Activated naive CD8-positive, alpha-beta T cell treated with anti-CD3 and anti-CD28 coated beads, Interleukin-2, amount 50 U/mL, for 24 hours (primary cell): ENCODE data around the gene DNASE1L2.

Experiments
- ATAC-seq: fragments of 150-1000 bp; cut with Tn5 transposase; one replicate; pipeline ENCODE4 v1.10.0; 2021
- DNase-seq: peaks from one replicate; pipeline ENCODE4 v3.0.0; 2021
- H3K27ac Mint-ChIP-seq: one replicate; pipeline ENCODE4 v1.8.0; 2021; ENCODE audit warnings: mild to moderate bottlenecking, mixed read lengths
- H3K27me3 Mint-ChIP-seq: one replicate; pipeline ENCODE4 v1.8.0; 2021; ENCODE audit warnings: mixed read lengths
- H3K36me3 Mint-ChIP-seq: one replicate; pipeline ENCODE4 v1.8.0; 2021; ENCODE audit warnings: low read depth, mixed read lengths
- H3K4me1 Mint-ChIP-seq: one replicate; pipeline ENCODE4 v1.8.0; 2021; ENCODE audit warnings: mixed read lengths
- H3K4me3 Mint-ChIP-seq: one replicate; pipeline ENCODE4 v1.8.0; 2021; ENCODE audit warnings: mild to moderate bottlenecking, moderate library complexity, mixed read lengths
- H3K9me3 Mint-ChIP-seq: one replicate; pipeline ENCODE4 v1.8.0; 2021; ENCODE audit warnings: mixed read lengths

DNASE1L2 gene

GRCh38 chr16:2236337-2237101 is at the start of gene DNASE1L2:
TSS of gene DNASE1L2 (plus strand) at chr16:2236444. CDS start at chr16:2236817, 373 bp downstream.
- Mint-ChIP-seq H3K36me3 (peaks cover 11% of the 10 kb centered on the region), H3K27me3 (no peaks in the 10 kb centered on the region), H3K4me3 (no peak within 1 kb of the TSS), H3K9me3 (no peaks in the 10 kb centered on the region), H3K4me1 (no peaks in the 10 kb centered on the region), H3K27ac (no peak within 1 kb of the TSS)
- ATAC-seq (no peak), DNase-seq (no peak)

DNA sequence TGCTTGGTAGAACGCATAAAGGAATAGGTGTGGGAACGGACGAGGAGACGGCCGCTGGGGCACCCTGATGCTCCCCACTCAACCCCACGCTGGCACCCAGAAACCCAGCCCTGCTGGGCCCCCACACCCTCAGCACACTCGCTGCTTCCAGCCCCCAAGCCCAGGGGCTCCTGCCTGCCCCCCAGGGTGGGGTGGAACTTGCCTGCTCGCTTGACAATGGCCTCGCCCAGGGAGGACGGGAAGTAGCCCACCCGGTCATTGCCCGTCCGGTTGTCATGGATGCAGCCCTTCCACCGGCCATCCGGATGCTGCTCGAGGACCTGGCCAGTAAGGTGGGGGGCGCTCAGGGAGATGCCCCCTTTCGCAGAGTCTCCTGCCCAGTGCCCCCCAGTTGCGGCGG is 49.7 kb upstream of the DNASE1L2 start:
- Mint-ChIP-seq H3K36me3 (no peaks in the 10 kb centered on the region), H3K4me3 (no peak overlapping the region), H3K27ac (no peak overlapping the region), H3K27me3 (no peaks in the 10 kb centered on the region), H3K9me3 (no peaks in the 10 kb centered on the region), H3K4me1 (no peaks in the 10 kb centered on the region)
- ATAC-seq (no peak), DNase-seq (no peak)

GRCh38 chr16:2187212-2187611 is 49.0 kb upstream of the DNASE1L2 start:
- H3K27me3 Mint-ChIP-seq: no peaks in the 10 kb centered on the region
- DNase-seq (no peak), ATAC-seq (no peak)
- no peak overlapping the region for H3K4me3 Mint-ChIP-seq
- H3K4me1 Mint-ChIP-seq: no peaks in the 10 kb centered on the region
- no peaks in the 10 kb centered on the region for H3K36me3 Mint-ChIP-seq
- no peak overlapping the region for H3K27ac Mint-ChIP-seq
- H3K9me3 Mint-ChIP-seq: no peaks in the 10 kb centered on the region

DNA sequence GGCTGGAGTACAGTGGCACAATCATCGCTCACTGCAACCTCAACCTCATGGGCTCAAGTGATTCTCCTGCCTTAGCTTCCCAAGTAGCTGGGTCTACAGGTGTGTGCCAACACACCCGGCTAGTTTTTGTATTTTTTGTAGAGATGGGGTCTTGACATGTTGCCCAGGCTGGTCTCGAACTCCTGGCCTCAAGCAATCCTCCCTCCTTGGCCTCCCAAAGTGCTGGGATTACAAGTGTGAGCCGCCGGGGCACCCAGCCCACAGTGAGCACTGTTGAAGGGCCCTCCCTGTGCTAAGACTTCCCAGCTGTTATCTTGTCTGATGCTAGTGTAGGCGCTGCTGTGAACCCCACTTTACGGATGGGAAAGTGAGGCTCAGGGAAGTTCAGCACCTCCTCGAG is 47.8 kb upstream of the DNASE1L2 start:
- ATAC-seq: no peak
- DNase-seq: no peak
- Mint-ChIP-seq H3K27ac (no peak overlapping the region), H3K4me1 (no peaks in the 10 kb centered on the region), H3K36me3 (no peaks in the 10 kb centered on the region), H3K27me3 (no peaks in the 10 kb centered on the region), H3K4me3 (no peak overlapping the region), H3K9me3 (no peaks in the 10 kb centered on the region)

DNA sequence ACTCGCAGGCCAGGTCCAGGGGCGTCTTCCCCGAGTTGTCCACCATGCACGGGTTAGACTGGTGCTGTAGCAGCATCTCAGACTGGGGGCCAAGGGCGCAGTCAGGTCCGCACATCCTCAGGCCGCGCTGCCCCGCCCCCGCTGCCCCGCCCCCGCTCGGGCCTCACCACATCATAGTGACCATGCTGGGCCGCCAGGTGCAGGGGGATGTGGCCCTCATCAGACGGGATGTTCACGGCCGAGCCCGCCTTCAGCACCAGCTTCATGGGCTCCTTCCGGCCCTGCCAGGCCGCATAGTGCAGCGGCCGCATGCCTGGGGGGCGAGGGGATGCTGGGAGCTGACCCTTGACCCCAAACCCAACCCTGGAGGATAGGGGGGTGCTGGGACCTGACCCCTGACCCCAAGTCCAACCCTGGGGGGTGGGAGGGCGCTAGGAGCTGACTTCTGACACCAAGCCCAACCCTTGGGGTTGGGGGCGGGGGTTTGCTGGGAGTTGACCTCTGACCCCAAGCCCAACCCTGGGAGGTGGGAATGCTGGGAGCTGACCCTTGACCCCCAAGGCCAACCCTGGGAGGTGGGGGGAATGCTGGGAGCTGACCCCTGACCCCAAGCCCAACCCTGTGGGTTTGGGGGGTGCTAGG is 46.9 kb upstream of the DNASE1L2 start:
- no peak overlapping the region for H3K4me3 Mint-ChIP-seq
- no peak for ATAC-seq

DNA sequence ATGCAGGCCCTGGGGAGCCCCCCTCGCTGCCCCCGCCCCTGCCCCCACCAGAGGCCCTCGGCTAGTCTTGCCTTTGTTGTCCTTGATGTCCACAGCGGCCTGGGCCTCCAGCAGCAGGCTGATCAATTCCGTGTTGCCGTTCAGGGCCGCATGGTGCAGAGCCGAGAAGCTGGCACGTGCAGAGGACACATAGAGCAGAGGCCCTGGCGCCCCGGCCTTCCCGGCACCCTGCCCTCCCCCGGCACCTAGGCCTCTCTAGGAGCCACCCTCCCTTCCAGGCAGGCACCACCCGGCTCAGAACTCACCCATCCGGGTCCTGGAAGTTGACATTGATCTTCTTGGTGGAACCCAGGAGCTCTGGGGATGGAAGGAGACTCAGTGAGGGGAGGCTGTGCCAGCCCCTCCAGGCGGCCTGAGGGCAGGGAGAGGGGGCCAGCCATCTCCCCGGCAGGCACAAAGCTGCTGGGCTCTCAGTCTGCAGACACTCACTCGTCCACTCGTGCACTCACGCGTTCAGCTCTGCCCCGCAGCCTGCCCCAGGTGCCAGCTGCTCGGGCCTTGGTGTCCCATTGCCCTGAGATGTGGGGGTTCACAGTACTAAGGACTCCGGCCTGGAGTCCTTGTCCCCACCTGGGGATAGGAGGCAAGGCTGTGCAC is 46.1 kb upstream of the DNASE1L2 start:
- Mint-ChIP-seq H3K4me3 (no peak overlapping the region), H3K36me3 (no peaks in the 10 kb centered on the region), H3K4me1 (peaks cover 4% of the 10 kb centered on the region), H3K27me3 (peaks cover 9% of the 10 kb centered on the region), H3K9me3 (no peaks in the 10 kb centered on the region), H3K27ac (no peak overlapping the region)
- ATAC-seq (no peak), DNase-seq (no peak)

More for the DNA sequence above, 46.9 kb upstream of the DNASE1L2 start:
- no peaks in the 10 kb centered on the region for H3K36me3 Mint-ChIP-seq
- H3K9me3 Mint-ChIP-seq: no peaks in the 10 kb centered on the region
- no peak for DNase-seq
- no peak overlapping the region for H3K27ac Mint-ChIP-seq
- H3K4me1 Mint-ChIP-seq: no peaks in the 10 kb centered on the region
- peaks cover 2% of the 10 kb centered on the region for H3K27me3 Mint-ChIP-seq

- Mint-ChIP-seq H3K4me3 (no peak overlapping the region), H3K27me3 (peaks cover 10% of the 10 kb centered on the region), H3K4me1 (peaks cover 4% of the 10 kb centered on the region), H3K27ac (no peak overlapping the region), H3K36me3 (no peaks in the 10 kb centered on the region), H3K9me3 (no peaks in the 10 kb centered on the region)
- ATAC-seq: no peak
- DNase-seq: no peak
Observed at GRCh38 chr16:2190659-2191445, 45.4 kb upstream of the DNASE1L2 start.

DNA sequence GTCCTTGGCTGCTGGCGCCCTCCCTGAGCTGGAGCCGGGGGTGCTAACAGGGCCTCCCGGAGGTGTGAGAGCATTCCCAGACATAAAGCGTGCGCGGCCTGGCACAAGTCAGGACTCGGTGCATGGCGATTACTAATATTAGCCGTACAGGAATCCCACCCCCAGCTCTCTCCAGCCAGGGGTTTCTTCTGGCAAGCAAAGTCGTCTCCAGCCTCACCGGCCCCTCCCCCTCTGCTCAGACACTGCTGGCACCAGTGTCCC is 44.9 kb upstream of the DNASE1L2 start:
- no peak overlapping the region for H3K4me3 Mint-ChIP-seq
- no peak overlapping the region for H3K27ac Mint-ChIP-seq
- H3K27me3 Mint-ChIP-seq: peaks cover 10% of the 10 kb centered on the region
- no peaks in the 10 kb centered on the region for H3K9me3 Mint-ChIP-seq
- no peaks in the 10 kb centered on the region for H3K36me3 Mint-ChIP-seq
- H3K4me1 Mint-ChIP-seq: peaks cover 4% of the 10 kb centered on the region
- ATAC-seq (no peak), DNase-seq (no peak)

- Mint-ChIP-seq H3K4me3 (no peak overlapping the region), H3K27ac (no peak overlapping the region)
Observed at GRCh38 chr16:2194166-2194834, 41.9 kb upstream of the DNASE1L2 start.

GRCh38 chr16:2194852-2195321 is 41.4 kb upstream of the DNASE1L2 start:
- DNase-seq (peak; percentile 39), ATAC-seq (peak; percentile 73)
- no peaks in the 10 kb centered on the region for H3K36me3 Mint-ChIP-seq
- peak overlapping the region; percentile 4 for H3K4me3 Mint-ChIP-seq
- peaks cover 32% of the 10 kb centered on the region for H3K27me3 Mint-ChIP-seq
- no peak overlapping the region for H3K27ac Mint-ChIP-seq
- H3K4me1 Mint-ChIP-seq: peaks cover 6% of the 10 kb centered on the region
- H3K9me3 Mint-ChIP-seq: no peaks in the 10 kb centered on the region

More at GRCh38 chr16:2194166-2194834, 41.9 kb upstream of the DNASE1L2 start:
- Mint-ChIP-seq H3K36me3 (no peaks in the 10 kb centered on the region), H3K4me1 (peaks cover 6% of the 10 kb centered on the region), H3K9me3 (no peaks in the 10 kb centered on the region), H3K27me3 (peaks cover 32% of the 10 kb centered on the region)
- ATAC-seq (no peak), DNase-seq (no peak)

DNA sequence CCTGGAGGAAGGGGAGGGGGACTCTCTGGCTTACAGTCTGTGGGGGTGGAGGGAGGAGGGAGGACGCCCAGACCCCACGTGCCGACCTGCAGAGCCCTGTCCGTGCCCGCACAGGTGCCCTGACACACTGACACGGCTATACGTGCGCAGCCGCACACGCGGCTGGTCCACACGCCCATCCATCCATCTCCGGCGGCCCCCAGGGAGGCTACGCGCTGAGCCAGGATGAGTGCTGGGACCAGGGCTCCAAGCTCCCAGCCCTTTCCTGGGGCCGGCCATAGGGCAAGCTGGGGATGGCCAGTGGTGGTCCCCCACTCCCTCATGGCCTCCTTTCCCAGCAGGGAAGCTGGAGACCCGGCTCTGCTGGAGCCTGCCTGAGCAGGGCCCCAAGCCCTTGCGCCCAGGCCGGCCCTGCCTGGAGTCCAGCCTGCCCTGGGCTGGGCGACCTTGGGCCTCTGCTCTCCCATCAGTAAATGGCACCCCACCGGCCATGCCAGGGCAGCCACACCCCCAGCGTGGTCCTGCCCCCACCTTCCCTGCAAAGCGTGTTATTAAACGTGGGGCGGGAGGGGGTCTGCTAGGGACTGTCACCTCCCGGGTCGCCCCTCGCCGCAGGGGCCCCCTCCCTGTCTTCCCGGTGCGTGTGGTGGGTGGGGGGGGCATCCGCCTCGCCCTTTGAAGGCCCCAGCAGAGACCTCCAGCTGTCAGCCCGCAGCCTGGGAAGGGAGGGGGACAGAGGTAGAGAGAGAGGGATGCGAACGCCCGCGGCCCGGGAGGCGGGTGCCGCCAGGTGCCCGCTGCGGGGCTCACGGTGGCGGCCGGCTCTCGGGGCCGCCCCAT is 40.7 kb upstream of the DNASE1L2 start:
- Mint-ChIP-seq H3K27ac (no peak overlapping the region), H3K9me3 (no peaks in the 10 kb centered on the region), H3K27me3 (peaks cover 35% of the 10 kb centered on the region), H3K4me3 (peak overlapping the region; percentile 4), H3K4me1 (peaks cover 6% of the 10 kb centered on the region), H3K36me3 (no peaks in the 10 kb centered on the region)
- ATAC-seq (no peak), DNase-seq (no peak)

- no peak within 1 kb of the TSS for H3K27ac Mint-ChIP-seq
- no peaks in the 10 kb centered on the region for H3K9me3 Mint-ChIP-seq
- ATAC-seq (peak; percentile 26), DNase-seq (no peak)
- H3K36me3 Mint-ChIP-seq: no peaks in the 10 kb centered on the region
- peak within 1 kb of the TSS; percentile 29 for H3K4me3 Mint-ChIP-seq
- peaks cover 35% of the 10 kb centered on the region for H3K27me3 Mint-ChIP-seq
- peaks cover 6% of the 10 kb centered on the region for H3K4me1 Mint-ChIP-seq
Observed at GRCh38 chr16:2196162-2196980, 39.9 kb upstream of the DNASE1L2 start, which contains the start of gene CASKIN1. TSS of gene CASKIN1 (minus strand) at chr16:2196605. CDS start at chr16:2196432, 173 bp downstream.
